Amniotic stem cell (primary cell): ENCODE data around the gene TATDN2.
"Not testable (repeated sequence)": the region's sequence is repeated elsewhere in the genome, so short reads cannot be mapped to it uniquely, and the experiment has no call there.

Experiments used
- DNase-seq: peaks from one replicate; lab custom pipeline; 2025; lab: John Stamatoyannopoulos, UW

TATDN2 gene

GRCh38 chr3:10268116-10268515 lies 19.9 kb downstream of the TATDN2 start:
- DNase-seq, result no peak

- DNase-seq, result no peak
These were observed 20.7 kb downstream of the TATDN2 start for GRCh38 chr3:10268930-10269329.

- DNase-seq, result no peak
These were observed 21.2 kb downstream of the TATDN2 start for GRCh38 chr3:10269443-10269842.

GRCh38 chr3:10272476-10272875 lies 24.2 kb downstream of the TATDN2 start:
- not testable (repeated sequence) for DNase-seq

- no peak for DNase-seq
These were observed 24.7 kb downstream of the TATDN2 start for GRCh38 chr3:10272977-10273376.

GRCh38 chr3:10273702-10274305 lies 25.5 kb downstream of the TATDN2 start:
- no peak for DNase-seq

- no peak for DNase-seq
These were observed 26.3 kb downstream of the TATDN2 start for GRCh38 chr3:10274601-10275000.

GRCh38 chr3:10277115-10277625 lies 28.9 kb downstream of the TATDN2 start:
- no peak for DNase-seq

- DNase-seq, result no peak
These were observed 30.2 kb downstream of the TATDN2 start for GRCh38 chr3:10278501-10278900.

GRCh38 chr3:10279384-10280176 lies 31.3 kb downstream of the TATDN2 start:
- DNase-seq, result no peak

- DNase-seq, result no peak
These were observed 31.9 kb downstream of the TATDN2 start for GRCh38 chr3:10280177-10280529.

GRCh38 chr3:10280571-10280970 lies 32.3 kb downstream of the TATDN2 start:
- DNase-seq, result no peak

GRCh38 chr3:10281951-10282350 lies 33.7 kb downstream of the TATDN2 start:
- no peak for DNase-seq

- no peak for DNase-seq
These were observed 35.4 kb downstream of the TATDN2 start for GRCh38 chr3:10283638-10284037.

GRCh38 chr3:10284496-10284895 lies 36.2 kb downstream of the TATDN2 start:
- no peak for DNase-seq

- DNase-seq, result no peak
These were observed 37.2 kb downstream of the TATDN2 start for GRCh38 chr3:10285272-10286132.

- DNase-seq, result no peak
These were observed 37.9 kb downstream of the TATDN2 start for GRCh38 chr3:10286133-10286524.

GRCh38 chr3:10286596-10287295 lies 38.5 kb downstream of the TATDN2 start:
- peak; percentile 50 for DNase-seq

- DNase-seq, result no peak
These were observed 39.8 kb downstream of the TATDN2 start for GRCh38 chr3:10287936-10288574.

- DNase-seq, result no peak
These were observed 40.3 kb downstream of the TATDN2 start for GRCh38 chr3:10288575-10288960.

- DNase-seq, result no peak
These were observed 40.8 kb downstream of the TATDN2 start for GRCh38 chr3:10289077-10289476.
